ENCODE results near the gene ATG14.
A peak's percentile ranks its signal among the peaks of the same experiment; 100 is the strongest.
"Not testable (repeated sequence)": the region's sequence is repeated elsewhere in the genome, so short reads cannot be mapped to it uniquely, and the experiment has no call there.

ATG14 gene

DNA sequence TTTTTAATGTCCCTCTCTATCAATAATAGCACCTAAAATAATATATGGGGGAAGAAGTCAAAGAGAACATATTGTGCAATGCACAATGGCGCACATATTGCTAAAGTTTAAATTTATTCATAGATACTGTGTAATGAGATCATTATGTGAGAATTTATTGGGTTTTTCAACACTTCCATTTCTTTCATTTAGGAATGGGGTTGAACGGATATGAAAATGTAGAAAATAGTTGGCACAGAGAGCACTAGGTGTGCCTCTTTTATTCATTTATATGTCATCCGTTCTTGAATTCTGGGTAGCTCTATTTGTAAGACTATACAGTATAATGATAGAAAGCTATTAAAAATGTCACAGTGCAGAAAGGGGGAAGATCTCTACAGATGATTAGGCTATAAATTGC, 63.9 kb downstream of the ATG14 start:
- DNase-seq: no peak

DNA sequence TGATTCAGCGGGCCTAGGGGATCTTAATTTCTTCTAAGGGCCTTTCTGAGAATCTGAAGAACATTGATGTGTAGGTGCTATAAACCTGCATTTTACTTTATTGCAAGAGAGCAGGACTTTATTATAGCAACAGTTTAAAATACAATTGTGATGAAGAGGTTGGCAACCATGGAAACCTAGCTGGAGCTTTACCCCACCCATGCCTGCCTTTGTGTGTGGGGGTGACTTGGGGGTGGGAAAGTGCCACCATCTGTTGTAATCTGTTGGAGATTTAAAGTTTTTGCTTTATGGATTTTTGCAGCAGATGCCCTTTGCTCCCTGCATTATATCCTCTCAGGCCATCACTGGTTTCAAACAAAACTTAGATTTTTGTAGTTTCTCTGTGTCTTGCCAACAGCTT, 64.6 kb downstream of the ATG14 start:
- no peak for DNase-seq

DNA sequence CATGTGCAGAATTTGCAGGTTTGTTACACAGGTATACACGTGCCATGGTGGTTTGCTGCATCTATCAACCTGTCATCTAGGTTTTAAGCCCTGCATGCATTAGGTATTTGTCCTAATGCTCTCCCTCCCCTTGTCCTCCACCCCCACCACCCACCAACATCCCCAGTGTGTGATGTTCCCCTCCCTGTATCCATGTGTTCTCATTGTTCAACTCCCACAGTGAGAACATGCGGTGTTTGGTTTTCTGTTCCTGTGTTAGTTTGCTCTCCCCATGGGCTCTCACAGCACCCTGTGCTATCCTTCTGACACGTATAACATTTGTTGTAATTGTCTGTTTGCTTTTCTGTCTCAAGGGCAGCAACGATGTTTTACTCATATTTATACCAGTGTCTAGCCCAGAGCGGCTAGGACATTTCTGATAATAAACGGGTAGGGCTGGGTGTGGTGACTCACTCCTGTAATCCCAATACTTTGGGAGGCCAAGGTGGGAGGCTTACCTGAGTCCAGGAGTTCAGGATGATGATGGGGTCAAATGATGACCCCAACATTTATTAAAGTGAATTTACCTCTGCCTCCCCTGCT, 67.0 kb downstream of the ATG14 start:
- DNase-seq: not testable (repeated sequence)

DNA sequence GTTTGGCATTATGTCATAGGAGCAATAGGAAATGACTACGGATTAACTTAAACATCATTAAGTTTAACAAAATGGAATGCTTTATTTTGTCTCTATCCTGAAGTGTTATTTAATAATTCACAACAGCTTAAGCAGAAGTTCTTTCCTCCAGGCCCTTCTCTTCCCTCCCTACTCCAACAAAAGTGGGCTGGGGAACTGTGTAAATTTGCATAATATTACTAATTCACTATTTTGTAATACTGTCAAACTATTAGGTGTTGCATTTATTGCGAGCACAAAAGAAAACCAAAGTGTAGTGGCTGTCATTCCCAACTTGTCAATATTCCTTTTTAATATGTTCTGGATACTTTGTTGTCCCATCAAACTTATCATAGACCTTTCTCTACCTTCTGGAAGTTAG, 69.8 kb downstream of the ATG14 start:
- no peak for DNase-seq

DNA sequence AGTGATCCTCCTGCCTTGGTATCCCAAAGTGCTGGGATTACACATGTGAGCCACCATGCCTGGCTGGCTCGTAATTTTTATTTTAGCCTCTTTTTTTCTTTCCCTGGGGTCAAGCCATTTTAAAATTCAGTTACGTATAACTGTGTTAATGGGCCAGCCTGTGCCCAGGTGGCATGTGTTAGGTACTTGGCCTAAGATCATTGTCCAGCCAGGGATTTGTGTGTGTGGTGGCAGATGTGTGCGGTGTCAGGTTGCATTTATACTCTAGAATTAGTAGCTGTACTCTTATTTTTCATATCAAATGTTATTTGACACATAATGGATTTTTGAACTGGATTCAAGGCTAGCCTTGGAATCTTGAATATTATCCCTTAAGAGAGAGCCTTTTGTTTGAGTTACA, 71.1 kb downstream of the ATG14 start:
- DNase-seq: no peak

DNA sequence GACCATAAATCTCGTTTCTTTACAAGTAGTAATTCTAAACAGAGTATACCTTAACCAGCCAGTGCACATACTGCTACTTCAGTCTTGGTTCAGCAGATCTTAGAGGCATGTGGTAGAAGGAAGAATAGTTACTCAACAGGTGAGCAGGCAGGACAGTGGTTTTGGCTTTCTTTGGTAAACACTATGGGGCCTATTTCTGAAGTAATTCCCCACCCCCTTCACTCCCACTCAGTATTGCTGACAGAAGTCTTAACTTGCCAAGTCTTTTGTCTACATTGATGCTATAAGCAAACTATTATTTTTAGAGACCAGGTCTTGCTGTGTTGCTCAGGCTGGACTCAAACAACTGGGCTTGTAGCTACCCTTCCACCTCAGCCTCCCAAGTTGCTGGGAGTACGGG, 71.9 kb downstream of the ATG14 start:
- no peak for DNase-seq

DNA sequence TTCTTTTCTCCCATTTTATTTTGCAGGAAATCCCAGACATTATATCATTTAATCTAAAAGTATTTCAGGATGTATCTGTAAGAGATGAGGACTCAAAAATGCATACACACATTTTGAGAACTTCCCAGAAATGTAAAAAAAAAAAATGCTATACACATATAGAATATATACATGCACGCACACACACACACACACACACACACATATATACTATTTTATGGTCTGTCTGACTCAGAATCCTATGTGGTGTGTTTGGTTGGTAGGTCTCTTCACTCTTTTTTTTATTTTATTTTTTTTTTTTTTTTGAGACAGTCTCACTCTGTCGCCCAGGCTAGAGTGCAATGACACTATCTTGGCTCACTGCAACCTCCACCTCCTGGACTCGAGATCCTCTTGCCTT, 74.9 kb downstream of the ATG14 start:
- DNase-seq: no peak

DNA sequence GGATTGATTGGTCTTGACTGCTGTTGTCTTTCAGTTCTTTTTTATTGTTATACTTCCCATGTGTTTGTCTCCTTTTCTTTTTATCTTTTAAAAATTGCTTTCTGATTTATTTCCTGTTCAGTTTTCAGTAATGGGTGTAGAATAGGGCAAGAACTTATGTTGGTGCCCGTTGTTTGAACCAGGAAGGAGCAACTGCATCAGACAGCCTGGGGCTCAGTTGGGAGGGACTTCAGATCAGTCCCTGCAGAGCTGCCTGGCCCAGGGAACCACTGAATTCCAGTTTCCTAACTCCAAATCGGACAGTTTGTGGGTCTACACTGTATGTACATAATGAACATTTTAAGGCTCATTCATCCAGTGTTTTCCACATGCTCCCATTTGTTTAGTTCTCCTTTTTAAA, 75.5 kb downstream of the ATG14 start:
- DNase-seq: no peak

DNA sequence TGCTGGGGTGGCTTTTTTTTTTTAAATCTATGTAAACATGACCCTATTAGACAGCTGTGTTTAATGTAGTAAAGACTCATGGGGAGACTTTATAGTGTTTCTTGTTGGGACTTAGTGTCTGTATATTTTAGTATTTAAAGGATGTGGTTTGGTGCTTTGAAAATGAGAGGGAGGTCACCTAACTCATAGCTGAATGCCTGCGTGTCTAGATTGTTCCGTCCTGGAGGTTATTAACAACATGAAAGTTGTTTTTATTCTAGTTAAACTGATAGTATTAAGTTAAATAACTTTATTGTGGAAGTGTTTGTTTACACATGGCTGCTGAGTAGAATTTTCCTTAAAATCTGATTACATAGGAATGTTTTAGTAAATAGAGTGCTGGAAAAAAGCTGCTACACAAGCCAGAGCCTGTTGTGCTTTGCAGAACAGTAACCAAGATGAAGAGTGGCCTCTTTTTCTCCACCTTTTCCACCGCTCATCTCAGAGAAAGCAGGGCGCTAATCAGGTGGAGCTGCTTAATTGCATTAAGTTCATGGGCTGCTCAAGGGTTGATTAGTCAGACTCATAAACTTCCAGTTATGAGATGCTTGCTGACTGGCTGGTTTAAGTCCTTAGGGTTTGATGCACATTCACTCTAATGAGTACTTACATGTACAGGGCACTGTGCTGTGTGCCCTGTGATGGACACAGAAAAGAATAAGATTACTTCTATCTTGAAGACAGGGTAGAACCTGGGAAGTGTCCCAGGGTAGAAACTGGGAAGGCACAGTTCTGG, 77.7 kb downstream of the ATG14 start:
- DNase-seq: no peak

DNA sequence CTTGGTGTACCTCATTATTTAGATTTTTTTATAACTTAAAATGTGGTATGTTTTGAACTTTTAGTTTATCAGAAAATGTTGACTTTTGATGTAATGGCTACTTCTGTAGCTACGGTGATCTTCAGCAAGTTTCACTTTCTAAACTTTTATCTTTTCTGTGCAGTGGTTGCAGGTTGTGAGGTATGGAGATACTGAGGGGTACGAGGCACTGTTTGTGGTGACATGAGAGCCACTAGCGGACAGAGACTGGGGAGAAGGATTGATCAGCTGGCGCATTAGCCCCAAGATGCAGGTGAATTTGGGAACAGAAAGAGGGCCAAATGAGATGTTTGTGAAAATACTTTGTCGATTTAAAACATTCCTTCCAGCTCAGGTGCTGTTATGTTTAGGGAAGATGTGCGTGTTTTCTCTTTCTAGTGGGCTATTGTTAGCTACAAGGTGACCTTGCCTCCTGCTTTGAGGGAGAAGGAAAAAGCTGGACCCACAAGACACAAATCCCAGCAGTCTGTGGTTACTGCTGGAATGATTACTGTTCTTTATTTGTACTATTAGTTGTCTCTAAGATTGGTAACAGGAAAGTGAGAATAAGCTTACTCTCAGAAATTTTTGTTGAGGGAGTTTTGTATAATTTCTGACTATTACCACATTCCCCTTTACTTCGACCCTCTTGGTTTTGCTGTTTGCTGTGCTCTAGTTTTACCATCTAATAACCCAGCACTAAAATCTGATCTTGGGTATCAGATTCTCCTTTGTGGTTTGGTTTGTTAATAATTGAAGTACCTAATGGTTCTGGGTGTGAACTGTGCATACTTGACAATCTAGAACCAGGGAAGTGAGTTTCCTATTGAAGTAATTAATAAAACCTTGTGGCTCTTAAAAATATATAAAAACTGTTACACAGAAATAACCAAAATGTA, 78.7 kb downstream of the ATG14 start:
- no peak for DNase-seq

DNA sequence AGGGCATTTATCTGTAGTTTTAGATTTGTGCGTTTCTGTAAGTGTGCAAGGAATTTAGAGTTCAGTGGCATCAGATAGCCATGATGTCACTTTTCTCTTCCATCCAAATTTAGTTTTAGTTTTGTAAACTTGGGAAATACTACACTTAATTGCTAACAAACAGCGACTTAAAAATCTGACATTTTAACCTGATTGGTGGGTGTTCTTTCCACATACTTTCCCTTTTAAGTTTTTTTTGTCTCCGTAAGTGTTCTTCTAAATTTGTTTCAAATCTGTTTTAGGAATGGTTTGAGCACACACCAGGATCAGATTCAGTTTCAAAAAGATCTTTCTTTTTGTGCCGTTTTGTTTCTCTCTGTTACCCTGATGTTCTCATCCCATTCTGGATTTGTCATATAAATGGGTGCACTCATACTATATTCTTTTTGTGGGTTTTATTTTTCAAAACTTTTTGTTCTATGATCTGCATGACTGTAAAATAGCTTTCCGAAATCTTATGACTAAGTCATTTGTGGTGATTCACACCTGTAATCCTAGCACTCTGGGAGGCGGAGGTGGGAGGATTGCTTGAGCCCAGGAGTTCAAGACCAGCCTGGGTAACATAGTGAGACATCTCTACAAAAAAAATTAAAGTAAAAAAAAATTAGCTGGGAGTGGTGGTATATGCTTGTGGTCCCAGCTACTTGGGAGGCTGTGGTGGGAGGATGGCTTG, 81.5 kb downstream of the ATG14 start:
- no peak for DNase-seq

DNA sequence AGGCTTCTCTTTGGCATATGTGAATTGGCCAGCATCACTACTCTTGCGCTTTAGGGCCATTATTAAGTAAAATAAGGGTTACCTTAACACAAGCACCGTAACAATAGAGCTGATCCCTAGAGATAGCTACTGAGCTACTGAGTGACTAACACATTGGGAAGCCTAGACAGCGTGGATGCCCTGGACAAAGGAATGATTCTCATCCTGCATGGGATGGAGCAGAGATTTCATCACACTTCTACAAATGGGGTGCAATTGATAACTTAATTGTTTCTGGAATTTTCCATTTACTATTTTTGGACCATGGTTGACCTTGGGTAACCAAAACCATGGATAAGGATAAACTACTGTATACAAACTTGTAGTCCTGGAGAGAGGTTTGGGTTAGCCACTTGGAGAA, 83.3 kb downstream of the ATG14 start:
- DNase-seq: no peak

DNA sequence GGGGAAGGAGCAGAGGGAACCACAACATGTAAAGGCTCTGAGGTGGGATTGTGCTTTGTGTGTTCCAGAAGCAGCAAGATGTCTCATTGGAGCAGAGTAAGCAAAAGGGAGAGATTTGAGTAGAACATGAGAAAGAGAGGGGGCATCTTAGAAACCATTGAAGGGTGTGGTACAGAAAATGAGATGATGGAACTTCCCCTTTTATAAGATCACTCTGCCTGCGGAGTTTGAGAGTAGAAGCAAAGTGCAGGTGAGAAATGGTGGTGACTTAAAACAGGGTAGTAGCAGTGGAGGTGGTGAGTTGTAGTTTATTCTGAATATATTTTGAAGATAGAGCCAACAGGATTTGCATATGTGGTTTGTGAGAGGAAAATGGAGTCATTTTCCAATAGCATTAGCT, 84.5 kb downstream of the ATG14 start:
- DNase-seq: peak; percentile 13 to 36

DNA sequence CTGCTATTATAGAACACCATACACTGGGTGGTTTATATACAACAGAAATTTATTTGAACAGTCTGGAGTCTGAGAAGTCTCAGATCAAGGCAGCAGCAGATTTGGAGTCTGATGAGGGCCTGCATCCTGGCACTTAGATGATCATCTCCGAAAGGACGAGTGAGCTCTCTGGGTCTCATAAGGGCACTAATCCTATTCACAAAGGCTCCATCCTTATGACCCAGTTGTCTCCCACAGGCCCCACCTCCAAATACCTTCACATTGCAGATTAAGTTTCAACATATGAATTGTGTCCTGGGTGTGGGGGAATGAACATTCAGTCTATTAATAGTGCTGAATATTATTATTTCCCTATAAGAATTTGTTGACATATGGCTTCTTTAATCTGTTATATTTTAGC, 86.8 kb downstream of the ATG14 start:
- no peak for DNase-seq

DNA sequence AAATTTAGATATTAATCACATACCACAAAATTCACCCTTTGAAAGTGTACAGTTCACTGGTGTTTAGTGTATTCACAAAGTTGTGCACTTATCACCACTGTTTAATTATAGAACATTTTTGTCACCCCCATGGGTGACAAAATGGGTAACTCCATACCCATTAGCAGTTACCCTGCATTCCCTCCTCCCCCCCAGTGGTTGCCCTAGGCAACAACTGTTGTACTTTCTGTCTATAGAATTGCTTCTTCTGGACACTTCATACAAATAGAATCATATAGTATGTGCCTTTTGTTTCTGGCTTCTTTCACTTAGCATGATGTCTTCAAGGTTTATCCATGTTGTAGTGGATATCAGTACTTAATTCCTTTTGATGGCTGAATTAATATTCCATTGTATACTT, 87.7 kb downstream of the ATG14 start:
- no peak for DNase-seq

DNA sequence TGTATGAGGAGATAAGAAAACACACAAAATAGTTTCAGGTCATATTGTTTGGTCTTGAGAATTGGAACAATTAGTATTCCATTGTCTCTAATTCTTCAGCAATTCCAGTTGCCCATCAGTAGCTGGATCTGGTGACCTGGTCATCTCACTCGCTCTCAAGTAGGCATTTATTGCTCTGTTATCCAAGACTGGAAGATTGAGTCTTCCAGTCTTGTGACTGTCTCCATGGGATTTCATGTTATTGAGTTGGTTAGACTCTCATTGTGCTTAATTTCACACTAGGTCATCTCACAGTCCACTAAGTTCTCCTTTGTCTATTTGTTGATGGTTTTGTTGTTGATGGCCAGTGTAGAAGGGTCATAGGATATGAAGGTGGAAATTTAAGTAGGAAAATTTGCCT, 92.9 kb downstream of the ATG14 start:
- DNase-seq: no peak

DNA sequence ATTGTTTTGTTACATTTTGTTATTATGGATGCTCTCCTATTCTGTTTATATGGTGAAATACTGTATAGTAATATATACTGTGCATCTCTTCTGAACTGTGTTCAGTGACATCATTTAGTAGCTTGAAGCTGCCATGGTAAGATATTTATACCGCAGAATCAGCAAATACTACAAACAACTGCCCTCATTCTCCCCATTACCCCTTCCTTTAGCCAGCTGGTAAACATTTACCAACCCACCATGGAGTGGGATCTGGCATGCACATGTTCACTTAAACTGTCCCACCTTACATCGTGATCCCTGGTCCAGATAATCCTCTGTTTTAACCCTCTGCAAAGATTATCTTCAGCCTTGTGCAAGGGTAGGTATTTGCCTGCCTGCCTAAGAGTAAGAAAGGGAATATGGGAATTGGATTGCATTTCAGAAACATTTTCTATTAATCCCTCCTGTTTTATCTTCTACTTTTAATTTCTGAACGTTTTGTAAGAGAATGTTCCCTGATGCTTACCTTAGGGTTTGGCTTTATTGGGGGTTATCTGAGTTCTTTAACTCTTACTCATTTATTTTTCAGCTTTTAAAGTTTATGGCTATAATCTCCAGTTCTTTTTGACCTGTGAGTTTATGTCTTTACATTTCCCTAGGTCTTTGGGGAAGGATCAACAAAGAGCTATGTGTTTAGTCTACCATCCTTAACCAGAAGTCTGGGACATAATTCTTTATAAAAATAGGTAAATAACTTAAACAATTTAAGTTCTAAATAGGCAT, 93.9 kb downstream of the ATG14 start:
- DNase-seq: no peak

DNA sequence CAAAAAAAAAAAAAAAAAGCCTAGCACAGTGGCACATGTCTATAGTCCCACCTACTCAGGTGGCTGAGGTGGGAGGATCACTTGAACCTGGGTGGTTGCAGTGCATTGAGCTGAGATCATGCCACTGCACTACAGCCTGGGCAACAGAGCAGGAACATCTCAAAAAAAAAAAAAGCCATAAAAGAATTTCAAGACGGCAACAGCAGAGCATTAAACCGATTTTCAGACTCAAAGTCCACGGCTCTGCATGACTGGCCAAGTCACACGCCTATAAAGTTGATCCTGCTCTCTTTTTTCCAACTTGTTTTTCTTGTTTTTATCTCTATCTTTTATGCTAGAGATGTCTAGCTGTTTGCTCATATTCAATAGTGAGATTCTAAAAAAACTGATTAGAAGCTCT, 95.1 kb downstream of the ATG14 start:
- peak; percentile 35 to 43 for DNase-seq
